ENCODE data around the gene CSNK1G1.

The CSNK1G1 gene

DNA sequence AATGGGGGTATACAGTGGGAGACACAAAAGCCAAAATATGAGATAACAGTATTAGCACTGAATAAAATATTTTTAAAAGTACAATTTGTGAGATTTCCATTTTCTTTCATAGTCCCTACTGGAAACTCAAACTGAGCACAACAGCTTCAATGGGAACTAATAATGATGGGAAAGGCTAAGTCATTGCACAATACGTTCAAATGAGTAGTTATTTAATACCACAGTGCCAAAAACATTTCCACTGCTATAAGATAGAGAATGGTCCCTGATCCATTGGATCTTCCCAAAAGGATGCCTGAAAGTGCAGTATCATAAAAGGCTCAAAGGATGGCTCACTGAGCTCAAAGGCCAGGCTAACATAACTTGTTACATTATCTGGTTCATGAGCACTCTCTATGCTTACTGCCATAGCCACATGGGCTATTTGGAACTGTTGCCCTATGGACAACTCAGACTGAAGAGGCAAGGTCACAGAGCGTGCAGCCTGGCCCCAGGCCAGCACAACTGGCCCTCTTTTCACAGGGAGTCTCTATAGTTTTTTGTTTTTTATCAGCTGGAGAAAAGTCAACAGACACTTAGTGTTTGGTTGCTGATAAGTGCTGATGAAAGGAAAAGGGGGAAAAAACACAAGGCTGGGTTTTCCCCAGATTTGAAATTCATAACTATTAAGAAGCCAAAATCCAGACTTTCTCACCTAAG, 139.1 kb downstream of the CSNK1G1 start:
- H3K4me3 ChIP-seq (ENCODE audit: low read depth, low read length), result no peak overlapping the region
- no peak for DNase-seq (ENCODE audit: low read depth)
- TF ChIP-seq, protein P1, sequence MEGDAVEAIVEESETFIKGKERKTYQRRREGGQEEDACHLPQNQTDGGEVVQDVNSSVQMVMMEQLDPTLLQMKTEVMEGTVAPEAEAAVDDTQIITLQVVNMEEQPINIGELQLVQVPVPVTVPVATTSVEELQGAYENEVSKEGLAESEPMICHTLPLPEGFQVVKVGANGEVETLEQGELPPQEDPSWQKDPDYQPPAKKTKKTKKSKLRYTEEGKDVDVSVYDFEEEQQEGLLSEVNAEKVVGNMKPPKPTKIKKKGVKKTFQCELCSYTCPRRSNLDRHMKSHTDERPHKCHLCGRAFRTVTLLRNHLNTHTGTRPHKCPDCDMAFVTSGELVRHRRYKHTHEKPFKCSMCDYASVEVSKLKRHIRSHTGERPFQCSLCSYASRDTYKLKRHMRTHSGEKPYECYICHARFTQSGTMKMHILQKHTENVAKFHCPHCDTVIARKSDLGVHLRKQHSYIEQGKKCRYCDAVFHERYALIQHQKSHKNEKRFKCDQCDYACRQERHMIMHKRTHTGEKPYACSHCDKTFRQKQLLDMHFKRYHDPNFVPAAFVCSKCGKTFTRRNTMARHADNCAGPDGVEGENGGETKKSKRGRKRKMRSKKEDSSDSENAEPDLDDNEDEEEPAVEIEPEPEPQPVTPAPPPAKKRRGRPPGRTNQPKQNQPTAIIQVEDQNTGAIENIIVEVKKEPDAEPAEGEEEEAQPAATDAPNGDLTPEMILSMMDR (IDR thresholded peaks at IDR 0.05; ENCODE audit: insufficient read depth, low read depth, low read length, missing control alignments), result no peak

DNA sequence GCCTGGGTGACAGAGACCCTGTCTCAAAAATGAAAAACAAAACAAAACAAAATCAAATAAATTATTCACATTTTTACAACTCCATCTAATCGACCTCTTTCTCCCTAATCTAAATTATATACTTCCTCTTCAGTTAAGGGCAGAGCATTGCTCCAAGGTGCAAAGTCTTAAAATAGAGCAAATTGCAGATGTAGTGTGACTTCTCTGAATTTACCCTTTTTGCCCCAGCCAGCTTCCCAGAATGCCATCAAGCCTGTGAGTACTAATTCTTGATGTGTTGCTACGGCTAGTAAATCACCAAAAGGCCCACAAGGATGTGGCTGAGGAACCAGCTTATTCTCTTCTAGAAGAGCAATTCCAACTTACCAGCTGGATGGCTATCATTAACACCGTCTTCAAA, 139.8 kb downstream of the CSNK1G1 start:
- no peak overlapping the region for H3K4me3 ChIP-seq (ENCODE audit: low read depth, low read length)
- TF ChIP-seq, protein P1 (IDR thresholded peaks at IDR 0.05; ENCODE audit: insufficient read depth, low read depth, low read length, missing control alignments), result no peak
- DNase-seq (ENCODE audit: low read depth), result no peak

DNA sequence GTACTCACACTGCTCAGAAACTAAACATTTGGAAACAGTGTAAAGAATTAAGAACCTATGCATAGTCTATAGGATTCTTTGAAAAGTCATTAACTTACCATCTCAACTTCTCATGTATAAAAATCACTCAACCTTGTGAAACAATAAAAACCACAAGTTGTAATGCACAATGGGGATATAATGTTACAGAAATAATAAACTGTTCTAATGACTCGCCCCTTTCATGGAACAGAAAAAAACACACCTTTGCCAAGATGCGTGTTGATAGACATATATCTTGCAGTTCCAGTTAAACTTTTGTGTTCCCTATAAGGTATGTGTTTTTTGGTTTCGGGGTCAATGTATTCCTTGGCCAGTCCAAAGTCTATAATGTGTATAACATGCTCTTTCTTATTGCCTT, 142.3 kb downstream of the CSNK1G1 start:
- TF ChIP-seq, protein P1 (IDR thresholded peaks at IDR 0.05; ENCODE audit: insufficient read depth, low read depth, low read length, missing control alignments), result no peak
- no peak overlapping the region for H3K4me3 ChIP-seq (ENCODE audit: low read depth, low read length)
- DNase-seq (ENCODE audit: low read depth), result no peak

DNA sequence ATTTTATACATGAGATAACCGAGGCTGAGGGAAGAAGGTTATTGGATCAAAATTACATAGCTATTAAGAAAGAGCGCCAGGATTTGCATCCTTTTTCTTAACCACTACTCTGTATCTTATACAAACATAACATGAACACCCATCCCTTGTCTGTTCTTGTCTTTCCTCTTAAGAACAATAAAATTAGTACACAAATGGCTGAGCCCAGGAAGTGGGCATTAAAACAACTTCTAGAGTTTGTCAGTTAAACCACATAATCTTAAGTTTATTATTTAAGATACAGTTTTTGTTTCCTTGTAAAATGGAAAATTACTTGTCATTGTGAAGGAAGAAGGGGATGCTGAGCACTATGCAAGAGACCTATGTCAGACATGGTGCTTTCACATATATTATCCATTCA, 144.3 kb downstream of the CSNK1G1 start:
- TF ChIP-seq, protein P1 (IDR thresholded peaks at IDR 0.05; ENCODE audit: insufficient read depth, low read depth, low read length, missing control alignments), result no peak
- H3K4me3 ChIP-seq (ENCODE audit: low read depth, low read length), result no peak overlapping the region
- no peak for DNase-seq (ENCODE audit: low read depth)

DNA sequence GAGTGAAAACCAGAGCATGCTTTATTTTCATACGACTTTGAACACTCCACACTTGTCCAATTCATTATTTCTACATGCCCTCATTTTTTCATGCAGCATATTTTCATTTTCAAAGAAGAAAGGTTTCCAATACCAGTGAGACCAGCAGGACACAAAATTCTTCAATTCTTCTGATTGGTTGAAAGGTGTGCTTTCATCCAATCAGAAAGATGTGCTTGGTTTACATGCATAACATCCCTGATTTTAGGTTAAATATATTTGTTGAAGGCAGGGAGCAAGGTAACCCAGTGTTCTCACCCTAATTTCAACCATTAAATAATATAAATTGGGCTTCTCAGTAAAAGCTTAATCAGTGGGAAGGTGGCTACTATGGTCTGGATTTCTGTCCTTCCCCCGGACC, 145.6 kb downstream of the CSNK1G1 start:
- DNase-seq (ENCODE audit: low read depth), result no peak
- no peak overlapping the region for H3K4me3 ChIP-seq (ENCODE audit: low read depth, low read length)
- TF ChIP-seq, protein P1 (IDR thresholded peaks at IDR 0.05; ENCODE audit: insufficient read depth, low read depth, low read length, missing control alignments), result no peak

DNA sequence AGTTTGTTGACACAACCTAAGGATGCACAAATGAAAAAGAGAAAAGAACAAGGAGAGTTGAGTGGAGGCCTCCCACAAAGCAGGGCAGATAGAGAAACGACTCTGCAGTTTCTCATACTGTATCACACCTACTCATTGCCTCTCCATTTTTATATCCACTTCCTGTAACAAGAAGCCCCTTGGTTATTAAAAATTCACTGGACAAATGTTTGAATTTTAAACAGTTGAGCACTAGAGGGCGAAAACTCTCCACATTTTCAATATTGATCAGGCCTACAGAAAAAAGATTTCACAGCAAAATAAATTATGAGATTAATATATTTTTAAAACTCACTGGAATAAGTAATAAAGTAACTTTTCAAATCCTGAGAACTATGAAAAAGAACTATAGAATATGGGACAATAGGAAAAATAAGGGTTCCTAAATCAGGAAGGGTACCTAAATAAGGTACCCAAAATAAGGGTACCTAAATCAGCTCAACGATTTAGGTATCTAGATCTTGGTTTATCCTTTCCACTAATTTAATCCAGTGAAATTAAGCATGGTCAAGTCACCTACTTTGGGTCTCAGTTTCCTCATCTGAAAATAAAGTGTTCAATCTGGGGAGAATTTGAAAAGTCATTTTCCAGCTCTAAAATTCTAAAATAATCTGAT, 146.2 kb downstream of the CSNK1G1 start:
- peak; percentile 36 for DNase-seq (ENCODE audit: low read depth)
- TF ChIP-seq, protein P1 (IDR thresholded peaks at IDR 0.05; ENCODE audit: insufficient read depth, low read depth, low read length, missing control alignments), result peak; percentile 23
- no peak overlapping the region for H3K4me3 ChIP-seq (ENCODE audit: low read depth, low read length)

All from GM12865 (cell line).